ENCODE measurements around the gene RNF41. TPM values are rescaled to one million over a fixed set of nuclear protein-coding genes. Genes with fewer than 3 reads are reported as not detected.
"Not testable (repeated sequence)": the region's sequence is repeated elsewhere in the genome, so short reads cannot be mapped to it uniquely, and the experiment has no call there.

The RNF41 gene
- 10 to 100 TPM; 38.9 to 40.2 TPM for total RNA-seq

DNA sequence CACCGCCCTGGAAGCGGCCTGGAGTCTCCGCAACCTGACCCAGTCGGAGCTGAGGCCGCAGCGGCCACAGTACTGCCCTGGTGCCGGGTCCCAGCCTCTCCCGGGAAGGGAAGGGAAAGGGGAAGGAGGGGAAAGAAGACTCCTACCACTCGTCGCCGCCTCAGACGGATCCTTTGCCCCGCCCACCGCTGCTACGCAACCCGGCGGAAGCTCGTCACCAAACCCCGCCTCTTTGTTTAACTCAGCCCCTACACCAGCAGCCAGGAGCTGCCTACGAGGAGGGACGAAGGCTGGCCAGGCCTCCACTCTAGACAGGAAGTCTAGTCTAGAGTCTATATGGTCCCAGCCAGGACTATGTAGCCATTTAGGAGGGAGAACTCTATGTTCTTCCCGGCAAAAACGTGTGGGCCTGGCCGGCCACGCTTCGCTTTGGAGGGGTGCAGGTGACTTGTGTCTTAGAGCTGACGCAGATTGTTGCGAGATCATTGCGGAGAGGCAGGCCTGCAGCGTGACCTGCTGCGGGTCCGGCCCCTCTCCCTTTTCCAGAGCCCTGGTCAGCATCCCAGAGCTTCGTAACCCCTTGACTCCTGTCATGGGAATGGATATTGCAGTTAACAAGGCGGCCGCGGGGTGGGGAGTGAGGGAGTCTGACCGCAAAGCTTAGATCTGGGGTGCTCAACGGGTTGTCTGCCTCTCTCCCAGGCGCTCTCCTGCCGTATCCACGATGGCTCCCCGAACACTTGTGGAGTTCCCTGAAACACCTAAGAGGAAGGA lies at the start of gene RNF41:
RNF41 (minus strand) TSS at position 166 of the 774 bp plus-strand sequence. CDS start 7,875 bp downstream, outside the sequence.
- CTCF ChIA-PET = interaction anchor here (0.7 to 4.3 kb wide), 12 partner anchors 14 to 102 kb away, joined by 3 to 21 read pairs (median 4); partner anchors contain the start of genes ANKRD52 and SMARCC2
- POLR2A ChIA-PET = interaction anchor here (0.7 to 2.2 kb wide), 9 partner anchors 15 to 393 kb away, joined by 3 to 17 read pairs (median 3); partner anchors contain the start of genes ANKRD52, COQ10A, DNAJC14 and PA2G4

DNA sequence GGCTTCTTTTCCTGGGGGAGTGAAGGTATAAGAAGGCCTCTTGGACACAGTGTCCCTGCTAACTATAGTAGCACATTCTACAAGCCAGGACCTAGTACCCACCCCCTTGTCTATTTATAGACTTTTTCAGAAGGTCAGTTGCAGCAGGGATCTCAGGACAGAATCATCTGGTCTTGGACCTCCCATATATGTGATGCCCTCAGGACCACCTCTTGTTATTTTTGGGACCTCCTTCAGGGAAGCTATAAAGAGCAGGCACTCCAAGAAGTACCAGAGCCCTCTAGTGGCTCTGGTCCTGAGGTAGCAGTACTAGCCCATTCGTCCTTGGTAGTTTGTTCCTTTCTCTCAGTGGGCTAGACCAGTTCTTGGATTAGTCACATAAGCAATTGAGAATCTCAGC lies 49.3 kb upstream of the RNF41 start:
- CTCF ChIA-PET = interaction anchor here (0.8 kb wide), 1 partner anchor 209 kb away, joined by 3 read pairs; no protein-coding TSS in a partner anchor
- POLR2A ChIA-PET = no interaction called here

DNA sequence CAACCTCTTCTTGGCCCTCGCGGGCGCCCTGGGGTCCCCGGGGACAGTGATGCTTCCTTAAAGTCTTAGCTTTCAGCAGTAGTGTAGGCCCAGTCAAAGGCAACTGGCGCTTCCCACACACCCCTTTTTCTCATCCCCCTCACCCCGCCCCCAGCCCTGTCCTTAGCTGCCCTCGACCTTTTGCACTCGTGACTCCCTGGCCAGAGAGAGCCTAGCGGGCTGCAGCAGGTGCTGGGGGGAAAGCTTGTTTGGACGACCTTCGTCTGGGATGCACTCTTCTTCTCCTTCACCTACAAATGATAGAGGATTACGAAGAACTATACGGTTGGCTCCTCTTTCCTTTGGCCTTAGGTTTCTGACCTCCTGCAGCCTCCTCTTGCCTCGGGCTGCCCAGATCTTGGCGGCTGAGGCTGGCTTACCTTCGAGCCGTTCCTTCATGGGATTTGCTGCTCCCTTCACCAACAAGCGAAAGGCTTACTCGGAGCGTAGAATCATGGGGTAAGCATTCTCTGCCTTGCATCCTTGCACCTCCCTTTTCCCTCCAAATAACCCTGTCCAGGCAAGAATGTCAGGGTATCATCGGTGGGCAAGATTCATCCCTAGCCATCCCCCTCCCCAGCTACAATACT lies 45.8 kb upstream of the RNF41 start:
- CTCF ChIA-PET = interaction anchor here (0.8 to 2.1 kb wide), 8 partner anchors 9 to 211 kb away, joined by 3 to 10 read pairs (median 4); partner anchors contain the start of genes ANKRD52 and SMARCC2
- POLR2A ChIA-PET = interaction anchor here (1.0 to 1.4 kb wide), 5 partner anchors 8 to 46 kb away, joined by 3 to 6 read pairs (median 4); partner anchors contain the start of genes ANKRD52 and RNF41

DNA sequence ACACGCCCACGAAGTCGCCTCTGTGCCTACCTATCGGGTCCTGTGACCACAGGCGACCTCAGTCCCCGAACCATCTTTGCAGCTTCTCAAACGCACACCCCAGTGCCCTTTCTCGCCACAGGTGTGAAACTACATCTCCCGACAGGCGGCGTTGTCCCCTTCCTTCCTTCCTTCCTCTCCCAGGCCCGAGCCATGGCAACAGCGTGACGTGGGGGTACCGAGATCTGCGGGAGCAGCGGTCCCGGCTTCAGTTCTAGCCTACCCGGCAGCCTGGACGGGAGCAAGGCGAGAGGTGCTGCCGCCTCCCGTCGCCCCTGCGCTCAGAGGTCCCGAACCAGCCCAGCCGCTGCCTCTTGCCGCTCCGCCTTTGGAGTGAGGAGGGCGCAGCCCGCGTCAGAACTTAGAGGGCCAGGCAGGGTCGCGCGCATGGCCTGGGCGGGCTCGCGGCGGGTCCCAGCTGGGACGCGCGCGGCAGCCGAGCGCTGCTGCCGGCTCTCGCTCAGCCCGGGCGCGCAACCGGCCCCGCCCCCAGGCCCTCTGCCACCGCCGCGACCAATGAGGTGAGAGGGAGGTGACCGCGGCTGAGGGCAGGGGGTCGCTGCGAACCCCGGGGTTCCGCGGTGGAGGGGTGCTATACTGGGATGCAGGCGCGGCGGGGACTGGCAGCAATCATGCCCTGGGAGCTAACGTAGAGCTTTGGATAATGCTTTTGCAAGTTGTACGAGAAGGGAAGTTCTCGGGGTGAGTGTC lies 45.1 kb upstream of the RNF41 start, which contains the start of gene COQ10A:
COQ10A (plus strand) TSS at position 250 of the 750 bp plus-strand sequence; CDS start at position 427, 177 bp downstream.
- POLR2A ChIA-PET = interaction anchor here (1.0 to 1.4 kb wide), 4 partner anchors 8 to 45 kb away, joined by 3 to 6 read pairs (median 4); partner anchors contain the start of genes ANKRD52 and RNF41
- CTCF ChIA-PET = interaction anchor here (0.7 to 2.1 kb wide), 11 partner anchors 8 to 212 kb away, joined by 3 to 10 read pairs (median 4); partner anchors contain the start of gene ANKRD52

DNA sequence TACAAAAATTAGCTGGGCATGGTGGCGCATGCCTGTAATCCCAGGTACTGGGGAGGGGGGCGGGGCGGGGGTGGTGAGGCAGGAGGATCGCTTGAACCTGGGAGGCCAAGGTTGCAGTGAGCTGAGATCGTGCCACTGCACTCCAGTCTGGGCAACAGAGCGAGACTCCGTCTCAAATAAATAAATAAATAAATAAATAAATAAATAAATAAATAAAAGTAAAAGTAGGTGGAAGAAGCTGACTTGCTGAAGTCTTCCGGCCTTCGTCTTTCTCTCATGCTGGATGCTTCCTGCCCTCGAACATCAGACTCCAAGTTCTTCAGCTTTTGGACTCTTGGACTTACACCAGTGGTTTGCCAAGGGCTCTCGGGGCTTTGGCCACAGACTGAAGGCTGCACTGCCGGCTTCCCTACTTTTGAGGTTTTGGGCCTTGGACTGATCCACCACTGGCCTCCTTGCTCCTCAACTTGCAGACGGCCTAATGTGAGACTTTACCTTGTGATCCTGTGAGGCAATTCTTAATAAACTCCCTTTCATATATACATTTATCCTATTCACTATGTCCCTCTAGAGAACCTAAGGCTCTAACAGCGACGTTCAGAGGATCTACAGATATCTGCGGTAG lies 44.5 kb upstream of the RNF41 start:
- POLR2A ChIA-PET = interaction anchor here (1.2 to 1.4 kb wide), 2 partner anchors 8 to 9 kb away, joined by 4 read pairs; partner anchors contain the start of gene ANKRD52

DNA sequence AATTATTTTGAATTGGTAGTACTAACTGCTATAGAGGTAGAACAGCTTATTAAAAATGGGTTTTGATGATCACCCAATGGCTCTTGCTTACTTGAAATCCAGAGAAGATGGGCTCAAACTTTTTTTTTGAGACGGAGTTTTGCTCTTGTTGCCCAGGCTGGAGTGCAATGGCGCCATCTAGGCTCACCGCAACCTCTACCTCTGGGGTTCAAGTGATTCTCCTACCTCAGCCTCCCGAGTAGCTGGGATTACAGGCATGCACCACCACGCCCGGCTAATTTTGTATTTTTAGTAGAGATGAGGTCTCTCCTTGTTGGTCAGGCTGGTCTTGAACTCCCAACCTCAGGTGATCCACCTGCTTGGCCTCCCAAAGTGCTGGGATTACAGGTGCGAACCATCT lies 41.2 kb upstream of the RNF41 start:
- POLR2A ChIA-PET = not testable (repeated sequence)
- CTCF ChIA-PET = interaction anchor here (1.7 kb wide), 1 partner anchor 73 kb away, joined by 5 read pairs; the partner anchor contains the start of gene SMARCC2

More for the DNA sequence above, 44.5 kb upstream of the RNF41 start:
- CTCF ChIA-PET = interaction anchor here (0.7 to 2.1 kb wide), 10 partner anchors 8 to 213 kb away, joined by 3 to 10 read pairs (median 4); partner anchors contain the start of gene ANKRD52

DNA sequence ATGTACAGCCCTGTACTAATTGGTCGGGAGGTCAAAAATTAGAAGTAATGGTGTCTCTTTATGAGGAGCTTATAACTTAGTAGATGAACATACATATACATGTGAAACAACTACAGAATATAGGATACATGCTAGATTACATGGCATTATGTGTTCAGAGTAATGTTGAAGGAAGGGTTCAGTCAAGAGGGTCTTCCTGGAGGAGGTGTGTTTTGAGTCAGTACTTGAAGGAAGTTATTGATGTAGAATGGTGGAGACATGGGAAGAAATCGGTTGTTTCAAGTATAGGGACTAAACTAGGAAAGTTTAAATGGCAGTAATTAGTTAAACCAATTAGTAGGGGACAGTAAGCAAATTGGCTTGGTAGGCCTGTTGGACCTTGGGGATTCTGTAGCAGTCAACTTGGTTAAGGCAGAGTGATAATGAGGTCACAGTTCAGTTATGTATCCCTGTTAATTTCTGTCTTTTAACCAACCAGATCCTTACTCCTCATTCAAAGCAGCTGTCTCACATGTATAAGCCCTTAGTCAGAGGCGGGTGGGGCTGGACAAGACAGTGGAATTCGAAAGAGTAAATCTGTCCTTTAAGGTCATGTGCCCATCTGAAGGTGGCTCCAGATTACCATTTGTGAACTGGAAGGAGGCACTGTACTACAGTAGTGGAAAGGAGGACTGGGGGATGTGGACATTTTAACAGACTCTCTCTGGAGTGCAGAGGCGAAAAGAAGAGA lies 39.9 kb upstream of the RNF41 start:
- ChIA-PET POLR2A (no interaction called here), CTCF (interaction anchor here (0.6 to 1.8 kb wide), 3 partner anchors 39 to 469 kb away, joined by 4 to 6 read pairs (median 5); partner anchors contain the start of genes RNF41 and SMARCC2)

DNA sequence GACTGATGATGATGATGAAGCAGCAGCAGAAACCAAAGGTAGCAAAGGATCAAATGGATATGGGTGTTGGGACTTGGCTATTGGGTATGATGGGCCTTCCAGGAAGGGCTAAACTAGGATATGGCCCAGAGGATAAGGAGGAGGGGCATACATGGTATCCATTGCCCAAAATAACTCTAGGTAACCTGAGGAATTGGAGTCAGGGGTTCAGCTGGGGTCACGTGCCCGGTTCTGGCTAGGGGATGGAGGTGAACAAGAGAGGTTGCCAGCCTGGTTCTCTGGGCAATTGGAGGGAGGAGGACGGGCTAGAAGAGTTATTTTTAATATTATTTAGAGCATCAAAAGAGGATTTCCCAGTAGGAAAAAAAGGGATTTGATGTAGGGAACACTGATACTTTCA lies 39.2 kb upstream of the RNF41 start:
- CTCF ChIA-PET = interaction anchor here (0.6 to 1.8 kb wide), 3 partner anchors 38 to 470 kb away, joined by 4 to 6 read pairs (median 5); partner anchors contain the start of genes RNF41 and SMARCC2
- POLR2A ChIA-PET = no interaction called here

DNA sequence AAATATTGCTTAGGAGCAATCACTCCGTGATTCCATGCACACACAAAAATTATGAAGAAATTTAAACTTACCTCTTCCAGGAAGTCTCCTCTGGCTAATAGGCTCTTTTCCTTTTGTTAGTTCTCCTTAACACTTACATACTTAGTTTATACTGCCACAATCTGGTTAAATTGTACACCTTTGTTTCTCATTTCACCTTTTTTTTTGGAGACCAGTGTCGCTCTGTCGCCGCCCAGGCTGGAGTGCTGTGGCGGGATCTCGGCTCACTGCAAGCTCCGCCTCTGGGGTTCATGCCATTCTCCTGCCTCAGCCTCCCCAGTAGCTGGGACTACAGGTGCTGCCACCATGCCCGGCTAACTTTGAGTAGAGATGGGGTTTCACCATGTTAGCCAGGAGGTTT lies 38.7 kb upstream of the RNF41 start:
- ChIA-PET POLR2A (no interaction called here), CTCF (interaction anchor here (1.4 to 1.8 kb wide), 2 partner anchors 38 to 71 kb away, joined by 4 to 6 read pairs; partner anchors contain the start of genes RNF41 and SMARCC2)

DNA sequence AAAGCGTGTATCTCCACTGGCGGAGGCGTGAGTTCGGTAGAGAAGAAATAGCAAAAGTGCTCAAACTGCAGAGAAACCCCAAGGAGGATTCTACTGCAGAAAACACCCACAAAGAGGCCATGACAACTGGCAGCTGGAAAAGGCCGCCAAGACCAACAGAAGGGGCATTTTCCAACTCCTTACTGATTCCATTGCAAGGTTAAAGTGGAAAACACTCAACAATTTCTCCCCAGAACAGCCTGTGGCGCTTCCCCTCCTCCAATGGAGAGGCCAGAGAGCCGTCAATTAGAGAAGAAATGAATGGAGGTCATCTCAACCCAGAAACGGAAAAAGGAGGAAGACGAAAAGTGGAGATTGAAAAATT lies 37.1 kb upstream of the RNF41 start:
- POLR2A ChIA-PET = interaction anchor here (1.2 to 1.4 kb wide), 2 partner anchors 8 to 37 kb away, joined by 4 to 8 read pairs; partner anchors contain the start of genes COQ10A and RNF41

DNA sequence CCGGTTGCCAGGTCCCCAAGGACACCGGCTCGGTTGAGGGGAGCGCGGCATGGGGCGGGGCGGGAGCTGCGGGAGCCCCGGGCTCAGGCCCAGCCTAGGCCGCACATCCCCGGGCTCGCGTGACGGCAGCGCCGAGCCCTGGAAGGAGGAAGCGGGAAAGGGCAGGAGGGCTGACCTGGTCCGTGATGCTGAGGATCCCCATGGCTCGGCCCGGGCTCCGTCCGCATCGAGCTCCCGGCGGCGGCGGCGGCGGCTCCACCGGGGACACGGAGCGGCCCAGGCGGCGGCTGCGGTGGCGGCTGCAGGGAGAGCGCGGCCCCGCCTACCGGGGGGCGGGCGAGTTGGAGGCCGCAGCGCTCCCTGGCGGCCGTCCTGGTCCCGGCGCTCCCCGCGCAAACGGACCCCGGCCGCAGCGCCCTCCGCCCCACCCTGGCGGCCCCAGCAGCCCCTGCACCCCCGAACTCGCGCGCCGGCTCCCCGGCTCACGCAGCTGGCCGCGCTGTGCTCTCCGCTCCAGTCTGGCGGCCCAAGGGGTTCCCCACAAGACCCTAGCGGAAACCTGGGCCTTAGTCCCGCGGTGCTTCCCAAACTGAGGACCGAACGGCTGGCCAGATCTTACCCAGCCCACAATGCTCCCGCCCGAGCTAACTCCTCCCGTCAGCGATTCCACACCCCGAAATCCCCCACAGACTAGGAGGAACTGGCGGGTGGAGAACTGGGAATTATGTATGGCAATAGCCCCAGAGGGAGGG lies 36.5 kb upstream of the RNF41 start, which contains the start of gene ANKRD52:
ANKRD52 (minus strand) TSS at position 317 of the 752 bp plus-strand sequence; CDS start at position 202, 115 bp downstream.
- POLR2A ChIA-PET = interaction anchor here (0.6 to 1.4 kb wide), 3 partner anchors 9 to 142 kb away, joined by 3 to 8 read pairs (median 4); partner anchors contain the start of genes COQ10A, RNF41 and RPL41
- CTCF ChIA-PET = interaction anchor here (0.6 to 1.9 kb wide), 19 partner anchors 9 to 206 kb away, joined by 3 to 10 read pairs (median 4); partner anchors contain the start of genes COQ10A, RNF41, SMARCC2 and ZC3H10

More for the DNA sequence above, 37.1 kb upstream of the RNF41 start:
- CTCF ChIA-PET = interaction anchor here (0.9 to 1.9 kb wide), 12 partner anchors 8 to 141 kb away, joined by 3 to 10 read pairs (median 4); partner anchors contain the start of genes COQ10A, RNF41, SMARCC2 and ZC3H10

DNA sequence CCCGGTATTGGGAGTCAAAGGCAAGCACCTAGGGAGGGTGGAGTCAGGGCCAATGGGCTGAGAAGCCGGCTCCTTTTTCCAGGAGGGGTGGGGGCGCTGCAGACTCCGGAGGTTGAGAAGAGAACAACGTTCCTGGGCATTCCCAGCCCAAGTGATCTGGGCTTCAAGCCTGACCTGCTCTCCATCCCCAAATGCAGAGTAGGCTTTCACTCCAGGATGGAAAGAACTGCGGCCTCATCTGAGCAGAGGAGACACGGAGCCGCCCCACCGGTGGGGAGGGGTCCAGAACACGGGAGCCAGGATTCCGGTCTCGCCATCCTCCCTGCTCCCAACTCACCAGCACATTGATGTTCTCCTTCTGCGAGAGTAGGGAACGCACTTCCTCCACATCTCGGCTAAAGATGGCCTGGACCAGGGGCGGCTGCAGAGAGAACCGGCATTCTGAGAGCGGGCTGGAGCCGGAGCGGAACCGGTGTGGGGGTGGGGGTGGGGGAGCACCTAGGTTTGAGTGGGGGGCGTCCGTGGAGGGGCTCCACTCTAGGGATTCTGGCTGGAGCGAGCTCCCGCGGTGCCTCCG lies 35.9 kb upstream of the RNF41 start:
- CTCF ChIA-PET = interaction anchor here (0.6 to 1.9 kb wide), 19 partner anchors 9 to 207 kb away, joined by 3 to 10 read pairs (median 4); partner anchors contain the start of genes COQ10A, RNF41, SMARCC2 and ZC3H10
- POLR2A ChIA-PET = interaction anchor here (1.2 to 1.4 kb wide), 2 partner anchors 9 to 36 kb away, joined by 4 to 8 read pairs; partner anchors contain the start of genes COQ10A and RNF41

DNA sequence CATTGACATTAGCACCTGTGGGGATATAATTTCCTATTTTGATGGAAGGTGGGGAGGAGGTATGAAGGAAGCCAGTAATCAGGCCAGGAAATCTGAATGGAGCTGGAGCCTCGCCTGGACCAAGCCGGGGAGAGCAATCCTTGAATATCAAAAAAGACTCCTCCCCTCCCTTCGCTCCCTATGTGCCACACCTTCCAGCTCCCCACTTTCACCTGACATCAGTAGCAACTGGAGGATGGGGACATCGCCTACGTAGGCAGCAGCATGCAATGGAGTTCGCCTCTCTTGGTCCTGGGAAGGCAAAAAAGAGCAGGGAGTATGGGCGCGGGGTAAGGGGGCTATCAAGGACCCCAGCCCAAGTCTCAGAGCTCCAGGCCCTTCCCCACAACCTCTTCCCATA lies 35.3 kb upstream of the RNF41 start:
- ChIA-PET CTCF (interaction anchor here (0.5 to 2.1 kb wide), 10 partner anchors 9 to 207 kb away, joined by 3 to 8 read pairs (median 4); partner anchors contain the start of genes COQ10A and SMARCC2), POLR2A (no interaction called here)

DNA sequence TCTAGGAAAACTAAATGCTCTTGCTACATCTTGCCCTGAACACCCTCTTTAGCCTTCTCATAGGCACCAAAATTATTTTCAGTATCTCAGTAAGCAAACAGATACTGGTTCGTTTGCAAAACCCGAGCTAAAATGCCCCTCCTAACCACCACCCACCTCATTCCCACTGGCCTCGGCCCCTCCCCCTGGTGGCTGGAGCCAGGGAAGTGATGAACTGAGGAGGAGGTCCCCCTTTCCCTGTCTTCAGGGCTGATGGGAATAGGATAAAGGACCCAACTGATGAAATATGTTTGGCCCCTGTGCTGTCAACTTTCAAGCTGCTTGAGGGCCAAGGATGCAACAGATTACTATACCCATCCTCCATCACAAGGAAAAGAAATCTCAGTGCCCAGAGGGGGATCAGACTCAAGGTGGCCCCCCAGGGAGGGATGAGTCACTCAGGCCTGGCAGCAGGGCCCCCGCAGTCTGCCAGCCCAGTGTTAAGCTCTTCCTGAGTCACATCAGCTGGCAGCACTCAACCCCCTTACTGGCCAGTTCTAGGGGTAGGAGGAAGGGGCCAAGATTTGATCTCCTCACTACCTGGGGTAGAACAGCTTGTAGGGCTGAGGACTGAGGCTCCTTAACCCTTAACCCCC lies 34.7 kb upstream of the RNF41 start:
- CTCF ChIA-PET = interaction anchor here (0.5 to 2.1 kb wide), 8 partner anchors 10 to 208 kb away, joined by 3 to 8 read pairs (median 4); partner anchors contain the start of genes COQ10A and SMARCC2
- POLR2A ChIA-PET = no interaction called here

DNA sequence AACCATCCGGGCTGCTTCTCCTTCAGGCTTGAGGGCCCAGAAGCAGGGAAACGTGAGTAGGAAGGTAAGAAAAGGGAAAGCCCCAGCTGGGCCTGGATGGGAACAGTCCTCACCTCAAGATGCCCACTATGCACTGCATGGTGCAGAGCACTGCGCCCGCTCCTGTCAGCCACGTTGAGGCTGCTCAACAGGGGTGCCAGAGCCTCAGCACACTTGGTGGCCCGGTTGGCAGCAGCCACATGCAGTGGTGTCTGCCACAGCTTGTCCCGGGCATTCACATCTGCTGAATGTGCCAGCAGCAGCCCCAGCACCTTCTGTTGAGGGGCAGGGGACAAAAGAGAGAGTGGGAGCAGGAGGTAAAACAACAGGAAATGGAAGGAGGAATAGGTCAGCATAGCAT lies 33.9 kb upstream of the RNF41 start:
- POLR2A ChIA-PET = no interaction called here
- CTCF ChIA-PET = interaction anchor here (1.5 to 2.1 kb wide), 2 partner anchors 12 to 66 kb away, joined by 3 to 8 read pairs; partner anchors contain the start of gene SMARCC2

All from activated CD8-positive, alpha-beta memory T cell treated with anti-CD3 and anti-CD28 coated beads for 36 hours (primary cell).